Mononuclear cell (primary cell): ENCODE results near the gene ZNF232. TPM values are rescaled to one million over a fixed set of nuclear protein-coding genes. Genes with fewer than 3 reads are reported as not detected.
"Not testable (repeated sequence)": the region's sequence is repeated elsewhere in the genome, so short reads cannot be mapped to it uniquely, and the experiment has no call there.

Source experiments
- H3K27me3 ChIP-seq: 2 replicates; pipeline ENCODE4 v1.6.0; 2011; ENCODE audit warnings: low read length, control low read depth; ENCODE audit not compliant: insufficient read depth
- H3K4me1 ChIP-seq: 2 replicates; pipeline ENCODE4 v1.5.1; 2011; ENCODE audit warnings: mild to moderate bottlenecking, low read length, control low read depth; ENCODE audit not compliant: insufficient read depth
- H3K4me3 ChIP-seq: 2 replicates; pipeline ENCODE4 v1.5.1; 2011; ENCODE audit warnings: mild to moderate bottlenecking, low read length, moderate library complexity
- H3K9me3 ChIP-seq: 2 replicates; pipeline ENCODE4 v1.5.1; 2011; ENCODE audit warnings: low read depth, mild to moderate bottlenecking, control low read depth, low read length
- total RNA-seq: library from RNA; depleted of rRNA; stranded (reverse); fragments of >200 nt; gene quantifications from one replicate; pipeline ENCODE4 v1.2.3, GENCODE V29; 2012

The ZNF232 gene
- 2.3 TPM for total RNA-seq

GRCh38 chr17:5111402-5112204 is at the start of gene ZNF232:
TSS of gene ZNF232 (minus strand) at chr17:5111878. CDS start at chr17:5111822, 56 bp downstream.
- H3K27me3 ChIP-seq, result peaks cover 12% of the 10 kb centered on the region
- H3K4me1 ChIP-seq, result peaks cover 19% of the 10 kb centered on the region
- peaks cover under 1% of the 10 kb centered on the region for H3K9me3 ChIP-seq
- H3K4me3 ChIP-seq, result peak within 1 kb of the TSS; percentile 84

DNA sequence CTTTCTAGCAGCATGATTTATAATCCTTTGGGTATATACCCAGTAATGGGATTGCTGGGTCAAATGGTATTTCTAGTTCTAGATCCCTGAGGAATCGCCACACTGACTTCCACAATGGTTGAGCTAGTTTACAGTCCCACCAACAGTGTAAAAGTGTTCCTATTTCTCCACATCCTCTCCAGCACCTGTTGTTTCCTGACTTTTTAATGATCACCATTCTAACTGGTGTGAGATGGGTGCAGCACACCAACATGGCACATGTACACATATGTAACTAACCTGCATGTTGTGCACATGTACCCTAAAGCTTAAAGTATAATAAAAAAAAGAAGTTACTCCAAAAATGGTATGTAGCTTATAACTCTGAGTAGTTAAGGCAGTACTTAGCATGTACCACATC is 49.0 kb upstream of the ZNF232 start:
- H3K9me3 ChIP-seq, H3K27me3 ChIP-seq, H3K4me3 ChIP-seq: not testable (repeated sequence)
- peaks cover 13% of the 10 kb centered on the region for H3K4me1 ChIP-seq

- not testable (repeated sequence) for H3K9me3 ChIP-seq, H3K4me3 ChIP-seq, H3K27me3 ChIP-seq, H3K4me1 ChIP-seq
Observed at GRCh38 chr17:5146122-5146521, 34.4 kb upstream of the ZNF232 start.

GRCh38 chr17:5142877-5143276 is 31.2 kb upstream of the ZNF232 start:
- H3K4me1 ChIP-seq, H3K4me3 ChIP-seq, H3K27me3 ChIP-seq, H3K9me3 ChIP-seq: not testable (repeated sequence)

DNA sequence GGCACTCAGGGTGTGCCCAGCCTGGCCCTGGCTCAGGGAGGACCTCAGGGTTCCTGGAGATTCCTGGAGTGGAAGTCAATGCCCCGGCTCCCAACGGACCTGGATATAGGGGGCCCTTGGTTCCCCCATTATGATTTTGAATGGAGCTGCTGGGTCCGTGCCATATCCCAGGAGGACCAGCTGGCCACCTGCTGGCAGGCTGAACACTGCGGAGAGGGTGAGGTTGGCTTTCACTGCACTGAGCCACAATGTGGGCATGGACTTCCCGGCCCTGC is 27.7 kb upstream of the ZNF232 start:
- Histone ChIP-seq H3K4me1 (no peaks in the 10 kb centered on the region), H3K27me3 (no peaks in the 10 kb centered on the region)

DNA sequence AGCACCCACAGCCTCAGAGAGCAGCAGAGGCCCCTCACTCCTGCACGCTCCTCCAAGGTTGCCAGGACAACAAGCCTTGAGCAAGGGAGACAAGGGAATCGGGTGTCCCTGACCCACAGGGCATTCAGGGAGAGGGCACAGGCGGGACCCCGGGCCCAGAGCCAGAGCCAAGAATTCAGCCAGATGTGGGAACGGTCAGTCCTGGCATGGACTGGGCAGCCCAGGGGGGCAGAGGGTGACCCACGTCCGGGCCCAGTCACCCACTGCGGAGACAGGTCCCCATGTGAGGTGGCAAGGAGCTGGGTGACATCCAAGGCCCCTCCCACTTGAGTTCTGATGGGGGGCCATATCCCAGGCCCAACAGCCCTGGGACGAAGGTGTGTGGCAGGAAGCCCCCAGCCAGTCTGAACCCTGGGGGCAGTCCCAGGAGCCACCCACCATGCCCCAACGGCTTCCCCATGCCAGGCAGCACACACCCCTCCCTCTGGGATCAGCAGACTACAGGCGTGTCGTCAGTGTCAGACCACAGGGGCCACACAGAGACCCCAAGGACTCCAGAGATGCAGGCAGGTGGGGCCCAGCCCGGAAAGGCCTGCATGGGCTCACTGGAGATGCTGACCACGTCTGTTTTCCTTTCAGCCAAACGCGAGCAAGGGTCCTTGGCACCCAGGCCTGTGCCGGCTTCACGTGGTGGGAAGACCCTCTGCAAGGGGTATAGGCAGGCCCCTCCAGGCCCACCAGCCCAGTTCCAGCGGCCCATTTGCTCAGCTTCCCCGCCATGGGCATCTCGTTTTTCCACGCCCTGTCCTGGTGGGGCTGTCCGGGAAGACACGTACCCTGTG is 27.2 kb upstream of the ZNF232 start:
- Histone ChIP-seq H3K4me1 (no peaks in the 10 kb centered on the region), H3K27me3 (no peaks in the 10 kb centered on the region), H3K9me3 (no peaks in the 10 kb centered on the region), H3K4me3 (no peak overlapping the region)

More for the DNA sequence above, 27.7 kb upstream of the ZNF232 start:
- H3K4me3 ChIP-seq, result no peak overlapping the region
- no peaks in the 10 kb centered on the region for H3K9me3 ChIP-seq

DNA sequence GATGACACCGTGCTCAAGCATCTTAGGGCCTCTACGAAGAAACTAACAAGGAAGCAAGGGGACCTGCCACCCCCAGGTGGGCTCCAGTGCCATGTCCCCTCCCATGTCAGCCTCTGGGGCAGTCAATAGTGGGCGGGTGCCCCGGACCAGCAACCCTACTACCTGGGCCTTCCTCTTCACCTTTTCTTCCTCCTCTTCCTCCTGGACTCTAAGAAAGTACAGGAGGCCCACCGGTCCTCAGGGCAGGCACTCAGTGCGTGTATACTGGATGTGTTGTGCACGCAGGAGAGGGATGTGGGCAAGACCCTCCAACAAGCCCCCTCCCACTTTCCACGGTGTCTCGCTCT is 26.5 kb upstream of the ZNF232 start:
- not testable (repeated sequence) for H3K27me3 ChIP-seq, H3K9me3 ChIP-seq, H3K4me1 ChIP-seq, H3K4me3 ChIP-seq

DNA sequence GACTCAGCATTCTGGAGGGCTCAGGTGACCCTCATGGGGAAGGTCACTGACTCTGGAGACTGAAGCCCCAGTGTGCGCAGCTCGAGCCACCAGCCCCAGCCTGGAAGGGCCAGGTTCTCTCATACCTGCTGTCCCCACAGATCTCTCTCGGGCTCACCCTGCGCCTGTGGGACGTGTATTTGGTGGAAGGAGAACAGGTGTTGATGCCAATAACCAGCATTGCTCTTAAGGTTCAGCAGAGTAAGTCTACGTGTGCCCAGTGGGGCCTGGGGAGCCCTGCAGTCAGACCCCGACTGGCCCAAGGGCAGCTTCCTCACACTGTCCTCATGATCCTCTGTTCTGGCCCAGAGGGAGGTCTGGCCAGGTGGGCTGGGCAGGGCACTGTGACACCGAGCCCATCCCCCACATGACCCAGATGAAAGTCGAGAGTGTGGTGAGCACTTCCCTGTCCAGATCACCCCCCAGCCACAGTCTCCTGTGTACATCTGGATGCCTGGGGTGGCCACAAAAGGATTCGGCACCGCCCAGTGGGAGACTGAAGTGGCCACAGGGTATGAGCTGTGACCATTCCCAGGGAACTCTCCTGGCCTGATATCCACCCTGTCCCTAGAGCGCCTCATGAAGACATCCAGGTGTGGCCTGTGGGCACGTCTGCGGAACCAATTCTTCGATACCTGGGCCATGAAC is 26.0 kb upstream of the ZNF232 start:
- not testable (repeated sequence) for H3K9me3 ChIP-seq, H3K4me1 ChIP-seq, H3K27me3 ChIP-seq, H3K4me3 ChIP-seq

GRCh38 chr17:5136580-5137412 is 25.1 kb upstream of the ZNF232 start:
- not testable (repeated sequence) for H3K27me3 ChIP-seq, H3K9me3 ChIP-seq, H3K4me1 ChIP-seq, H3K4me3 ChIP-seq

GRCh38 chr17:5135726-5136579 is 24.3 kb upstream of the ZNF232 start:
- Histone ChIP-seq H3K4me1 (no peaks in the 10 kb centered on the region), H3K4me3 (no peak overlapping the region), H3K9me3 (no peaks in the 10 kb centered on the region), H3K27me3 (no peaks in the 10 kb centered on the region)

GRCh38 chr17:5135131-5135712 is 23.5 kb upstream of the ZNF232 start:
- H3K27me3 ChIP-seq, H3K4me3 ChIP-seq, H3K9me3 ChIP-seq, H3K4me1 ChIP-seq: not testable (repeated sequence)

- H3K27me3 ChIP-seq, H3K4me1 ChIP-seq, H3K4me3 ChIP-seq, H3K9me3 ChIP-seq: not testable (repeated sequence)
Observed at GRCh38 chr17:5134571-5134970, 22.9 kb upstream of the ZNF232 start.

DNA sequence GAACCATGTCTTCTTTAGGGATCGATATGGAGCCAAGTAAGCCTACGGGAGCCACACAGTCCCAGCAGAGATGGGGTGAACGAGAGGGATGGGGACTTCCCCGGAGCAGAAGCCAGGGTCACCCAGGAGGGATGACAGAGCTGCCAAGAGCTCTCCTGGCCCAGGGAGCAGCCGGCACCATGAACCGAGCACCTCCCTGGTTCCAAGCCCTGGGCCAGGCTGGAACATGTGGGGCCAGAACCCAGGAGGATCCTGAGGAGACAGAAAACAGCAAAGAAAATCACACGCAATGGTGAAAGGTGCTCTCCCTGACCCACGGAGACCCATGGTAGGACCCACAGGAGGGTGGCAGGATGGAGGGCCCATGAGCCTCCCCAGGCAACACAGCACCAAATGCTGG is 22.3 kb upstream of the ZNF232 start:
- H3K9me3 ChIP-seq, H3K27me3 ChIP-seq, H3K4me1 ChIP-seq, H3K4me3 ChIP-seq: not testable (repeated sequence)

- Histone ChIP-seq H3K27me3 (no peaks in the 10 kb centered on the region), H3K9me3 (no peaks in the 10 kb centered on the region), H3K4me3 (no peak overlapping the region), H3K4me1 (no peaks in the 10 kb centered on the region)
Observed at GRCh38 chr17:5133311-5133710, 21.6 kb upstream of the ZNF232 start.
